SK-N-SH (cell line): Measurements from ENCODE around the gene DENND10. TPM values are rescaled to one million over a fixed set of nuclear protein-coding genes. Genes with fewer than 3 reads are reported as not detected.

Experiments
- CTCF ChIA-PET: fragments of 300-600, 350-600 bp; formaldehyde crosslinking; extraction: SDS; loops from one replicate; lab custom pipeline; 2021; lab: Yijun Ruan, JAX
- POLR2A ChIA-PET: fragments of 350-600 bp; sonication (Branson Sonifier 250); formaldehyde crosslinking; extraction: SDS; loops from one replicate; lab custom pipeline; 2020; ENCODE audit warnings: antibody characterized with exemption, inconsistent platforms; lab: Yijun Ruan, JAX
- DNase-seq: peaks from one replicate; pipeline ENCODE4 v3.0.0; 2012
- H2AFZ ChIP-seq: fragments of 200-600 bp; sonication (generic); 2 replicates; pipeline ENCODE4 v1.8.1; 2016; ENCODE audit warnings: antibody characterized with exemption, mild to moderate bottlenecking, low read depth
- H3F3A ChIP-seq: fragments of 200-600 bp; sonication (generic); replicated peaks from 2 replicates; pipeline ENCODE3; 2016; ENCODE audit warnings: antibody characterized with exemption, mild to moderate bottlenecking; ENCODE audit not compliant: insufficient read depth
- H3K27ac ChIP-seq, 2 experiments: fragments of 200-500 bp in 1 of 2; fragments of 200-600 bp in 1 of 2; sonication (Bioruptor generic) in 1 of 2; sonication (generic), shearing (Covaris generic) in 1 of 2; 2 replicates each; pipeline versions ENCODE4 v1.5.1 to v1.6.1; 2014 to 2016; ENCODE audit warnings: low read depth in 2 of 2, inconsistent platforms in 1 of 2, low read length in 1 of 2, mild to moderate bottlenecking in 1 of 2, mixed read lengths in 1 of 2
- H3K27me3 ChIP-seq: fragments of 200-600 bp; sonication (generic), shearing (Covaris generic); 2 replicates; pipeline ENCODE4 v1.6.1; 2016; ENCODE audit warnings: mixed run types; ENCODE audit not compliant: insufficient read depth
- H3K36me3 ChIP-seq, 2 experiments: fragments of 200-500 bp in 1 of 2; fragments of 200-600 bp in 1 of 2; sonication (Bioruptor generic) in 1 of 2; sonication (generic) in 1 of 2; replicated peaks in 1 of 2; 2 replicates each; pipeline versions ENCODE3 to v1.5.1; 2014 to 2016; ENCODE audit warnings: low read length in 1 of 2, mild to moderate bottlenecking in 1 of 2; ENCODE audit not compliant: insufficient read depth in 2 of 2, control insufficient read depth in 1 of 2
- H3K4me1 ChIP-seq, 2 experiments: fragments of 200-500 bp in 1 of 2; fragments of 200-600 bp in 1 of 2; sonication (Bioruptor generic) in 1 of 2; sonication (generic), shearing (Covaris generic) in 1 of 2; 2 replicates each; pipeline versions ENCODE4 v1.5.1 to v1.6.1; 2014 to 2016; ENCODE audit warnings: low read depth in 1 of 2, low read length in 1 of 2, mixed run types in 1 of 2; ENCODE audit not compliant: insufficient read depth in 2 of 2, control insufficient read depth in 1 of 2
- H3K4me2 ChIP-seq: fragments of 200-600 bp; sonication (generic), shearing (Covaris generic); 2 replicates; pipeline ENCODE4 v1.6.1; 2017; ENCODE audit warnings: mixed run types
- H3K4me3 ChIP-seq, 2 experiments: fragments of 200-500 bp in 1 of 2; fragments of 200-600 bp in 1 of 2; sonication (Bioruptor generic) in 1 of 2; sonication (generic), shearing (Covaris generic) in 1 of 2; 2 replicates each; pipeline versions ENCODE4 v1.5.1 to v1.8.1; 2014 to 2016; ENCODE audit warnings: low read depth in 2 of 2, inconsistent platforms in 1 of 2, low read length in 1 of 2, mild to moderate bottlenecking in 1 of 2, mixed read lengths in 1 of 2, moderate library complexity in 1 of 2
- H3K79me2 ChIP-seq: fragments of 200-600 bp; sonication (generic); 2 replicates; pipeline ENCODE4 v1.8.1; 2017; ENCODE audit warnings: mild to moderate bottlenecking; ENCODE audit not compliant: insufficient read depth
- H3K9ac ChIP-seq: fragments of 200-600 bp; sonication (generic); 2 replicates; pipeline ENCODE4 v1.6.1; 2017; ENCODE audit warnings: mixed run types
- H3K9me2 ChIP-seq: fragments of 200-600 bp; sonication (generic); 2 replicates; pipeline ENCODE4 v1.6.1; 2017; ENCODE audit warnings: mixed run types
- H3K9me3 ChIP-seq: fragments of 200-600 bp; sonication (generic); 2 replicates; pipeline ENCODE4 v1.6.1; 2017; ENCODE audit warnings: mixed run types, mild to moderate bottlenecking, moderate library complexity
- H4K20me1 ChIP-seq: fragments of 200-600 bp; sonication (generic); 2 replicates; pipeline ENCODE4 v1.6.1; 2017; ENCODE audit warnings: mild to moderate bottlenecking, mixed run types; ENCODE audit not compliant: insufficient read depth
- ELF1 ChIP-seq: IDR thresholded peaks from 2 replicates; pipeline ENCODE4 v1.4.0; 2012
- EZH2phosphoT487 ChIP-seq: fragments of 200-600 bp; sonication (generic); IDR thresholded peaks from 2 replicates; pipeline ENCODE4 v1.6.1; 2017; ENCODE audit warnings: low read depth, mixed run types, mild to moderate bottlenecking, antibody characterized with exemption, moderate library complexity, borderline replicate concordance
- FOSL2 ChIP-seq: IDR thresholded peaks from 2 replicates; pipeline ENCODE4 v1.4.0; 2012; ENCODE audit warnings: low read depth, mild to moderate bottlenecking, moderate library complexity, borderline replicate concordance
- FOXM1 ChIP-seq: IDR thresholded peaks from 2 replicates; pipeline ENCODE4 v1.4.0; 2012; ENCODE audit warnings: low read depth, mild to moderate bottlenecking
- GATA2 ChIP-seq: sonication (generic); formaldehyde crosslinking; IDR thresholded peaks from 2 replicates; pipeline ENCODE4 v1.5.0; 2020; ENCODE audit warnings: mild to moderate bottlenecking, missing genetic modification reagents
- IRF3 ChIP-seq: fragments of 150-350 bp; IDR thresholded peaks from 2 replicates; pipeline ENCODE4 v1.6.1; 2016; ENCODE audit warnings: mild to moderate bottlenecking, low read depth, low read length
- JUND ChIP-seq: IDR thresholded peaks from 2 replicates; pipeline ENCODE4 v1.4.0; 2012
- MEF2A ChIP-seq: IDR thresholded peaks from 2 replicates; pipeline ENCODE4 v1.4.0; 2012; ENCODE audit warnings: low read depth, borderline replicate concordance
- MXI1 ChIP-seq: IDR thresholded peaks from 2 replicates; pipeline ENCODE4 v1.6.1; 2012; ENCODE audit warnings: mild to moderate bottlenecking, low read depth, low read length, improper control_type of control experiment
- NFIC ChIP-seq: IDR thresholded peaks from 2 replicates; pipeline ENCODE4 v1.4.0; 2012; ENCODE audit warnings: borderline replicate concordance
- RAD21 ChIP-seq: IDR thresholded peaks from 2 replicates; pipeline ENCODE4 v1.6.1; 2012; ENCODE audit warnings: mild to moderate bottlenecking, low read length
- SIN3A ChIP-seq: IDR thresholded peaks from 2 replicates; pipeline ENCODE4 v1.6.1; 2012; ENCODE audit warnings: low read depth, mild to moderate bottlenecking, low read length, moderate library complexity, borderline replicate concordance
- SMC3 ChIP-seq: IDR thresholded peaks from 2 replicates; pipeline ENCODE4 v1.6.1; 2012; ENCODE audit warnings: low read depth, low read length, improper control_type of control experiment
- TAF1 ChIP-seq: IDR thresholded peaks from 2 replicates; pipeline ENCODE4 v1.6.1; 2012; ENCODE audit warnings: low read depth, mild to moderate bottlenecking, low read length, moderate library complexity, borderline replicate concordance
- TCF12 ChIP-seq: IDR thresholded peaks from 2 replicates; pipeline ENCODE4 v1.4.0; 2012
- USF2 ChIP-seq: fragments of 150-350 bp; IDR thresholded peaks from 2 replicates; pipeline ENCODE4 v1.6.1; 2017; ENCODE audit warnings: antibody characterized with exemption, low read length, low read depth, borderline replicate concordance
- YY1 ChIP-seq: IDR thresholded peaks from 2 replicates; pipeline ENCODE4 v1.4.0; 2012; ENCODE audit warnings: low read depth, mild to moderate bottlenecking
- whole genome bisulfite sequencing: methylation state at CpG from one replicate; pipeline ENCODE4 v1.1.6; 2017; ENCODE audit warnings: low lambda C conversion rate; 5-methylcytosine and 5-hydroxymethylcytosine counted together
- polyA plus RNA-seq, 3 experiments: library from polyadenylated mRNA; depleted of rRNA; stranded (reverse); fragments of >200 nt; gene quantifications; 2 replicates each; pipeline ENCODE4 v1.2.3, GENCODE V29; 2012
- TF ChIP-seq, protein P1 (sequence below): IDR thresholded peaks from 2 replicates; pipeline ENCODE4; 2012
- TF ChIP-seq, protein P2 (sequence below): IDR thresholded peaks from 2 replicates; pipeline ENCODE4 v1.4.0; 2012; ENCODE audit warnings: low read depth
- TF ChIP-seq, protein P3 (sequence below): fragments of 200-600 bp; sonication (generic); IDR thresholded peaks from 2 replicates; pipeline ENCODE4 v1.6.1; 2017; ENCODE audit warnings: antibody characterized with exemption, mild to moderate bottlenecking, moderate library complexity

Gene DENND10
- polyA plus RNA-seq, 1 of the 3 experiments (the other 2 are of a cell fraction): 48.4 TPM

DNA sequence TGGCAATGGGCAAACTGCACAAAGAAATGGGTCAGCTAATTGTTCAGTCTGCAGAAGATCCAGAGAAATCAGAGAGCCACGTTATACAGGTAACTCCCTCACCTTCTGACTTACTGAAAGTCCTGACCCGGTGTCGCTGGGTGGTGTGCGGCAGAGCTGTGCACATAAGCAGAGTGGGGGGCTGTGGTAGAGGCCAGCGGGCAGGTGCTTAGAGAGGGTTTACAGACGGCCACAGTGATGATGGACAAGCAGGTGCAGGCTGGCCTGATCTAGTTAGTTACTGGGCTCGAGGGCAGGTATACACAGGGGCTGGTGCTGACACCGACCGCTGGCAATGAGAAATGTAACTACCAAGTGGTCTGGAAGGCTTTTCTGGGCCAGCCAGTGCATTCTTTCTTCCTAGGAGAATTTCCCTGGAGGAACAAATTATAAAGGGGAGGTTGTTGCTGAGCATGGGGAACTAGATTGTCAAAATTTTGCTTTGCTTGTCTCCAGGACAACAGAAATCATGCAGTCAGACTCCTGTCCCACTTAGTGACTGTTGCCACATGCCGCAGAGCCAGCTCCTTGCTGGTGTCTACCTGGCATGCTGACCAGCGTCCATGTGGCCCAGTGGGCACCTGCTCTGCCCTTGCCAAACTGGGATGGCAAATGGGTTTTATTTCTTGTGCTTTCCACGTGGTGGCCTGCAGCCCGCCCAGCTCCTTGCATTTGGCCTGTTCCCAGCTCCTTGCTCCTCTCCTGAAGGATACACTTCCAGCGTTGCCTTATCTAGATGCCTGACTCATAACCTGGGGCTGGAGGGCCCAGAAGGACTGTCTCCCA lies 28.8 kb downstream of the DENND10 start:
- no peaks in the 10 kb centered on the region for H3K9me2 ChIP-seq
- CTCF ChIA-PET: interaction anchor here (0.9 to 1.0 kb wide), 2 partner anchors 27 to 103 kb away, joined by 3 read pairs; no protein-coding TSS in a partner anchor
- no peaks in the 10 kb centered on the region for H3K27me3 ChIP-seq
- POLR2A ChIA-PET: interaction anchor here (1.0 kb wide), 1 partner anchor 28 kb away, joined by 3 read pairs; no protein-coding TSS in a partner anchor
- H3K79me2 ChIP-seq: no peaks in the 10 kb centered on the region; the same call in 1 of the 2 replicates
- 84% methylated on average over 10 of the region's 14 CpGs for WGBS
- no peak for TF ChIP-seq SMC3
- TF ChIP-seq MEF2A: no peak
- TF ChIP-seq EZH2phosphoT487: no peak
- no peak for TF ChIP-seq SIN3A
- TF ChIP-seq GATA2 (CRISPR knock-in tag): no peak
- no peak for TF ChIP-seq FOSL2
- no peak for TF ChIP-seq RAD21
- TF ChIP-seq, protein P1, sequence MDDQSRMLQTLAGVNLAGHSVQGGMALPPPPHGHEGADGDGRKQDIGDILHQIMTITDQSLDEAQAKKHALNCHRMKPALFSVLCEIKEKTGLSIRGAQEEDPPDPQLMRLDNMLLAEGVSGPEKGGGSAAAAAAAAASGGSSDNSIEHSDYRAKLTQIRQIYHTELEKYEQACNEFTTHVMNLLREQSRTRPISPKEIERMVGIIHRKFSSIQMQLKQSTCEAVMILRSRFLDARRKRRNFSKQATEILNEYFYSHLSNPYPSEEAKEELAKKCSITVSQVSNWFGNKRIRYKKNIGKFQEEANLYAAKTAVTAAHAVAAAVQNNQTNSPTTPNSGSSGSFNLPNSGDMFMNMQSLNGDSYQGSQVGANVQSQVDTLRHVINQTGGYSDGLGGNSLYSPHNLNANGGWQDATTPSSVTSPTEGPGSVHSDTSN: no peak
- no peak for TF ChIP-seq TAF1
- no peak for TF ChIP-seq MXI1
- TF ChIP-seq YY1: no peak
- no peak for TF ChIP-seq ELF1
- TF ChIP-seq, protein P2, sequence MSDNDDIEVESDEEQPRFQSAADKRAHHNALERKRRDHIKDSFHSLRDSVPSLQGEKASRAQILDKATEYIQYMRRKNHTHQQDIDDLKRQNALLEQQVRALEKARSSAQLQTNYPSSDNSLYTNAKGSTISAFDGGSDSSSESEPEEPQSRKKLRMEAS: no peak
- no peak for TF ChIP-seq NFIC
- TF ChIP-seq IRF3: no peak
- TF ChIP-seq, all 33 proteins: peak for 0
- no peak overlapping the region for H3K4me3 ChIP-seq
- no peak for DNase-seq
- H3K36me3 ChIP-seq: peaks cover 43 to 59% of the 10 kb centered on the region in 2 experiments
- H3K4me1 ChIP-seq: peaks cover 0 to 8% of the 10 kb centered on the region in 2 experiments; a peak in 1 of 4 replicates
- peaks cover 10% of the 10 kb centered on the region for H3F3A ChIP-seq
- no peak overlapping the region for H3K4me2 ChIP-seq
- no peaks in the 10 kb centered on the region for H4K20me1 ChIP-seq
- H3K9me3 ChIP-seq: no peaks in the 10 kb centered on the region
- no peak overlapping the region for H3K27ac ChIP-seq
- no peak overlapping the region for H3K9ac ChIP-seq
- H2AFZ ChIP-seq: no peak overlapping the region

- no peaks in the 10 kb centered on the region; the same call in 1 of the 2 replicates for H3K79me2 ChIP-seq
- no peak overlapping the region for H3K4me2 ChIP-seq
- CTCF ChIA-PET: no interaction called here
- POLR2A ChIA-PET: no interaction called here
- 94% methylated on average over 8 of the region's 8 CpGs for WGBS
- H3K27ac ChIP-seq: no peak overlapping the region
- H3K4me3 ChIP-seq: no peak overlapping the region
- no peaks in the 10 kb centered on the region for H3K9me3 ChIP-seq
- DNase-seq: no peak
- no peaks in the 10 kb centered on the region for H4K20me1 ChIP-seq
- no peak overlapping the region for H2AFZ ChIP-seq
- H3F3A ChIP-seq: peaks cover 13% of the 10 kb centered on the region
- H3K27me3 ChIP-seq: no peaks in the 10 kb centered on the region
- no peaks in the 10 kb centered on the region for H3K9me2 ChIP-seq
- peaks cover 0 to 8% of the 10 kb centered on the region in 2 experiments; a peak in 1 of 4 replicates for H3K4me1 ChIP-seq
- H3K36me3 ChIP-seq: peaks cover 39 to 51% of the 10 kb centered on the region in 2 experiments
- no peak overlapping the region for H3K9ac ChIP-seq
- TF ChIP-seq SMC3 (no peak), YY1 (no peak), FOXM1 (no peak), TCF12 (no peak), ELF1 (no peak), RAD21 (no peak), TAF1 (no peak), USF2 (no peak), JUND (no peak), EZH2phosphoT487 (no peak), MEF2A (no peak)
- TF ChIP-seq, protein P1: no peak
- TF ChIP-seq, protein P3, sequence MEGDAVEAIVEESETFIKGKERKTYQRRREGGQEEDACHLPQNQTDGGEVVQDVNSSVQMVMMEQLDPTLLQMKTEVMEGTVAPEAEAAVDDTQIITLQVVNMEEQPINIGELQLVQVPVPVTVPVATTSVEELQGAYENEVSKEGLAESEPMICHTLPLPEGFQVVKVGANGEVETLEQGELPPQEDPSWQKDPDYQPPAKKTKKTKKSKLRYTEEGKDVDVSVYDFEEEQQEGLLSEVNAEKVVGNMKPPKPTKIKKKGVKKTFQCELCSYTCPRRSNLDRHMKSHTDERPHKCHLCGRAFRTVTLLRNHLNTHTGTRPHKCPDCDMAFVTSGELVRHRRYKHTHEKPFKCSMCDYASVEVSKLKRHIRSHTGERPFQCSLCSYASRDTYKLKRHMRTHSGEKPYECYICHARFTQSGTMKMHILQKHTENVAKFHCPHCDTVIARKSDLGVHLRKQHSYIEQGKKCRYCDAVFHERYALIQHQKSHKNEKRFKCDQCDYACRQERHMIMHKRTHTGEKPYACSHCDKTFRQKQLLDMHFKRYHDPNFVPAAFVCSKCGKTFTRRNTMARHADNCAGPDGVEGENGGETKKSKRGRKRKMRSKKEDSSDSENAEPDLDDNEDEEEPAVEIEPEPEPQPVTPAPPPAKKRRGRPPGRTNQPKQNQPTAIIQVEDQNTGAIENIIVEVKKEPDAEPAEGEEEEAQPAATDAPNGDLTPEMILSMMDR: no peak
Observed at GRCh38 chr10:119133949-119134348, 30.0 kb downstream of the DENND10 start.
